HG03378 (cell line): ENCODE measurements around the gene CSGALNACT2.
"Not testable (repeated sequence)": the region's sequence is repeated elsewhere in the genome, so short reads cannot be mapped to it uniquely, and the experiment has no call there.

Experiments
- ATAC-seq: cut with Tn5 transposase; IDR thresholded peaks from one replicate; pipeline ENCODE4 v1.9.1; 2021; ENCODE audit warnings: mild to moderate bottlenecking, moderate library complexity; ENCODE audit not compliant: unreplicated experiment

Gene CSGALNACT2, protein sequence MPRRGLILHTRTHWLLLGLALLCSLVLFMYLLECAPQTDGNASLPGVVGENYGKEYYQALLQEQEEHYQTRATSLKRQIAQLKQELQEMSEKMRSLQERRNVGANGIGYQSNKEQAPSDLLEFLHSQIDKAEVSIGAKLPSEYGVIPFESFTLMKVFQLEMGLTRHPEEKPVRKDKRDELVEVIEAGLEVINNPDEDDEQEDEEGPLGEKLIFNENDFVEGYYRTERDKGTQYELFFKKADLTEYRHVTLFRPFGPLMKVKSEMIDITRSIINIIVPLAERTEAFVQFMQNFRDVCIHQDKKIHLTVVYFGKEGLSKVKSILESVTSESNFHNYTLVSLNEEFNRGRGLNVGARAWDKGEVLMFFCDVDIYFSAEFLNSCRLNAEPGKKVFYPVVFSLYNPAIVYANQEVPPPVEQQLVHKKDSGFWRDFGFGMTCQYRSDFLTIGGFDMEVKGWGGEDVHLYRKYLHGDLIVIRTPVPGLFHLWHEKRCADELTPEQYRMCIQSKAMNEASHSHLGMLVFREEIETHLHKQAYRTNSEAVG

DNA sequence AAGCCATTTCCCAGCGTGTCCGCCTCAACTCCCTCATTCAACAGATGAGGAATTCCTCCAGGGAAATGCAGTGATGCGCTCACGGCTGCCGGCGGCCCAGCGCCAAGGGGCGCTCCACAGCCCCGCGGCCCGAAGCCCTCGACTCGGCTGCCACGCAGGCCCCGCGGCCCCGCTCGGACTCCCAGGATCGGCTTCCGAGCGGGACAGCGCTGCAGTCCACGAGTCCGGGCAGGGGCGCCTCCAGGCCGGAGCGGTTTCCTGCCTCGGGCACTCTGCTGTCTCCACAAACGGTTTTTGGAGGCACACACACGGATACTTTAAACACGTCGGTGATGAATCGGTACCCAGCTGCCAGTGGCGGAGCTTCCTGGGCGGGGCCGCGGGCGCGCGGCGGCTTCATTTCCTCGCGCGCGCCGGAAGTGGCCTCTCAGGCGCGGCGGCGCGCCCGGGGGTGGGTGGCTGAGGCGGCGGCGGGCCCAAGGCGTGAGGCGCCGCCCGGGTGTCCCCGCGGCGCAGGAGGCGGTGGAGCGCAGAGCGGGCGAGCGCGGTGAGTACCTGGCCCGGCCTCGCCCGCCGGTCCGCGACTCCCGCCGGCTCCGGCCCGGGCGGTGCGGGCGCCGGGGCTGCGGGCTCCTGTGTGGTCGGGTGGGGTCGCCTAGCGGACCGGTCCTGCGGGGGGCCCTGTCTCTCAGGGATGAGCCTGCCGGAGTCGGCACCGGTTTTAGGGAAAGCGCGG, at the start of gene CSGALNACT2:
Gene CSGALNACT2 (plus strand): TSS at position 425 of the 736 bp plus-strand sequence. CDS start 16,705 bp downstream, outside the sequence.
- peak; percentile 45 for ATAC-seq

DNA sequence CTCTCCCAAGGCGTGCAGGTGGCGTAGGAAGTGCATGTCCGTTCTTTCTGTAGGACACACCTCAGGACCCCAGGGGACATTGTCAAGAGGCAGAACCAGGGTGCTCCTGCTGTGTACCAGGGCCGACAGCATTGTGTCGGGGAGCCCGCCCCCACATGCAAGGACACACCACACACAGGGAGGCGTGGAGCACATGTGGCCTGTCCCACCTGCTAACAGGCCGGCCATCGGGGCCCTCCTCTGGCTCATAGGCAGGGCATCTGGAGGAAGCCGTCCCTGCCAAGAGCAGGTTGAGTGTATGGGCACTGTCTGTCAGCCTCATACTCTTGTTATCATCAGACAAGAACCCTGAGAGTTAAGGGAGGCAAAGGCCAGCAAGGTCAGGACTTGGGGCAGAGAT, 48.7 kb upstream of the CSGALNACT2 start:
- no peak for ATAC-seq

DNA sequence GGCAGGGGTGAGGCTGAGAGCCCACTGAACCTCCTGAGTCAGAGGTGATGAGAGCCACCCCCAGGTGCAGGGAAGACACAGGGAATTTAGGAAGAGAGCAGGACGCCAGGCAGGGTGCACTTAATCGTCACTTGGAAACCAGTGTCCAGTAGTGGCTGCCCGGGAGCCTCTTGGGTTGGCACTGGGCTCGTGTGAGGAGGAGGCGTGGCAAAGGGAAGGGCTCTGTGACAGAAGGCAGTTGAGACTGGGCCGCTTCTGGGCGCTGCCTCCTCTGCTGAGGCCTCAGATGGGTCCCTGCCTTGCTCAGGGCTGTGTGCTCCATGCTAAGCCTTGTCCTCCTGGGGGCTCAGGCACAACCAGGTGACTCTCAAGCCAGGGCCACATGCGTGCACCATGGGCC, 48.1 kb upstream of the CSGALNACT2 start:
- ATAC-seq, result no peak

DNA sequence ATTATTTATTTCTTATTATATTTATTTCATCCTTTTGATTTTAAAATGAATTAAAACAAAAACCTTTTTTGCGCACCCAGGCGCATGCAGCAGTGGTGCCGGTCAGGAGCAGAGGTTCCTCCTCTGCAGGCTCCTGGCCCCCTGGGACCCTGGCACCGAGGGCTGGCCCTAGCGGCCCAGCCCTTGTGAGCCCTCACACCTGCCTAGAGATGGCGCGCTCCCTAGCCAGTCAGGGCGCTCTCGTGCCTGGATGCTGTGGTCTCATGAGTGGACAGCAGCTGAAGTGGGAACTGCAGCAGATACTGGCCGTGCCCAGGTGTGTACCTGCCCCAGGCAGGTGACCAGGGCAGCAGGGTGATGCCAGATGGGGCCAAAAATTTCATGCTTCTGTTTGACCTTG, 47.6 kb upstream of the CSGALNACT2 start:
- no peak for ATAC-seq

DNA sequence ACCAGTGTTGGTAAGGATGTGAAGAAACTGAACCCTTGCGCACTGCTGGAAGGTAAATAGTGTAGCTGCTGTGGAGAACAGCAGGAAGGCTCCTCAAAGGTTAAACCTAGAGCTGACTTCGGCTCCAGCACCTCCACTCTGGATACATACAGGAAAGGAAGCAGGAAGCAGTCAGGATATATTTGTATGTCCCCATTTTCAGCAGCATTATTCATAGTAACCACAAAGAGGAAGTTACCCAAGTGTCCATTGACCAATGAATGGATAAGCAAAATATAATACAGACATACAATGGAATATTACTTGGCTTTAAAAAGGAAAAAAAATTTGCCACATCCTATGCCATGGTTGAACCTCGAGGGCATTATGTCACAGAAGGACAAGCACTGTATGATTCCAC, 46.4 kb upstream of the CSGALNACT2 start:
- no peak for ATAC-seq

DNA sequence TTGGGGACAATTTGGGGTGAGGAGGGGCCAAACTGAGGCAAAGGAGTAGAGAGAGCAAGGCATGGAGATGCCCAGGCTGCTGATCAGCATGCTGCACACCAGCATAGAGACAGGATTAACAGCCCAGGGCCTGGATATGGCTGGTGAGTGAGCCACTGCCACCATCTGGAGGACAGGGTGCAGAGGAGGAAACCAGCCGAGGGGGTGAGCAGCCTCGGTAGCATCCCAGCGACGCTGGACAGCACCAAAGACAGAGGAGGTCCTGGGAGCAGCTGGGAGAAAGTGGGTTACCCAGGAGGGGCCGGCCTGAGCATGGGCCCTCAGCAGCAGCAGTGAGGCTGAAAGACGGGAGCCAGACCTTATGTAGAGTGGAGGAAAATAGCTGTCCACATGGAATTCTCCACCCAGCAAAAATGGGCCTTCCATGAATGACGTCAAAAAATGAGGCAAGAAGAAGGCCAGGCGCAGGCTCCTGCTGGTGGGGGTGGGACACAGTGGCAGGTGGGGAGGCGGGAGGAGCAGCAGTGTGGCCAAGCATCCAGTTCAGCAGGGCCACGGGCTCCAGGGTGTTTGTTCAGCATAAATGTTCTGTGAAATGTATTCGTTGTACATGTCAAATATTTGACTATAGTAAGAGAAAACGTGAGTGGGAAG, 44.7 kb upstream of the CSGALNACT2 start:
- no peak for ATAC-seq

DNA sequence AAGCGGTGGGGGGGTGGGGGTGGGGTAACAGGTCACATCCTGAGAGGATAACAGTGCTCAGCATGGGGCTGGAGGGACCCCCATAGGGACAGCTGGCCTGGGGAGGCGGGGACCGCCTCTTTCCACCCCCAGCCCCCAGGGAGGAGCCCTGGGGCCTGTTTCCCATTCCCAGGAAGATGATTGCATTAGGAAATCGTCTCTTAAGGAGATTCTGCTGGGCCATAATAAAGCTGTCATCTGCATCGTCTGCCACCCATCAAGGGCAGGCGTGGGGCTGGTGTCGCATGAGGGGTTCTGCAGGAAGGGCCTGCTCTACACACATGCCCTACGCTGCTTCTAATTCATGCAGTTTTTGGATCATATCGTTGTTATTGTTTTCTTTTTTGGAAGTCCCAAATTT, 44.2 kb upstream of the CSGALNACT2 start:
- no peak for ATAC-seq

DNA sequence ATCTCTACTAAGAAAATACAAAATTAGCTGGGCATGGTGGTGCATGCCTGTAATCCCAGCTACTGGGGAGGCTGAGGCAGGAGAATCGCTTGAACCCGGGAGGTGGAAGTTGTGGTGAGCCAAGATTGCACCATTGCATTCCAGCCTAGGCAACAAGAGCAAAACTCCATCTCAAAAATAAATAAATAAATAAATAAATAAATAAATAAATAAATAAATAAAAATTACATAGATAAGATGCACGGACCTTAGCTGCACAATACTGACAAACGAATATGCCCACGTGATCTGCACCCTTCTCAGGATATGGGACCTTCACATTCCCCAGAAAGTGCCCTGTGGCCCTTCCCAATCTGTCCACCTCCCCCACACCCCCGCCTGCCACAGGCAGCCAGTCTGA, 38.9 kb upstream of the CSGALNACT2 start:
- ATAC-seq, result not testable (repeated sequence)

DNA sequence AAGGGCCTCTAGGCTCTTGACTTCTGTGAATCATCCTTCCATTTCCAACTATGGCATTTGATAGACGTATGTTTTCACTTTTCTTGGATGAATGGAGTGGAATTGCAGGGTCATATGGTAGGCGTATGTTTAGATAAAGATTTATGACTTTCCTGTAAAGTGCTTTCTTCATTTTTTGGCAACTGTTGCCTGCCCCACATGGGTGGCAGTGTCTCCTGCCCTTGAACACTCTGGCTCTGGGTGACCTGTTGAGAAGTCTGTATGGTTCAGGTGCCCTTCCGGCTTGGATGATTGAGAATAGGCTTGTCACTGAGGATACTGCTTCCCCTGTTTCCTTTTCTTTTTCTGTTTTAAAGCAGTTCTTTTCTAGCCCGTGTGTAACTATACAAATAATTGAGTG, 38.3 kb upstream of the CSGALNACT2 start:
- ATAC-seq, result no peak

DNA sequence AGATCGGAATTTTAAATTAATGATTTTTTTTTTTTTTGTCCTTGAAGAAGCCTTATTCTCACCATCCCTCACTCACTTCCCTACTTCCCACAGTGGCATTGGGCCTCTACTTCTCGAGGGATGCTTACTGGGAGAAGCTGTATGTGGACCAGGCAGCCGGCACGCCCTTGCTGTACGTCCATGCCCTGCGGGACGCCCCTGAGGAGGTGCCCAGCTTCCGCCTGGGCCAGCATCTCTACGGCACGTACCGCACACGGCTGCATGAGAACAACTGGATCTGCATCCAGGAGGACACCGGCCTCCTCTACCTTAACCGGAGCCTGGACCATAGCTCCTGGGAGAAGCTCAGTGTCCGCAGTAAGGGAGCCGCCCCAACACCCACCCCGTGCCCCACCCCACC, 37.9 kb upstream of the CSGALNACT2 start:
- ATAC-seq, result no peak

DNA sequence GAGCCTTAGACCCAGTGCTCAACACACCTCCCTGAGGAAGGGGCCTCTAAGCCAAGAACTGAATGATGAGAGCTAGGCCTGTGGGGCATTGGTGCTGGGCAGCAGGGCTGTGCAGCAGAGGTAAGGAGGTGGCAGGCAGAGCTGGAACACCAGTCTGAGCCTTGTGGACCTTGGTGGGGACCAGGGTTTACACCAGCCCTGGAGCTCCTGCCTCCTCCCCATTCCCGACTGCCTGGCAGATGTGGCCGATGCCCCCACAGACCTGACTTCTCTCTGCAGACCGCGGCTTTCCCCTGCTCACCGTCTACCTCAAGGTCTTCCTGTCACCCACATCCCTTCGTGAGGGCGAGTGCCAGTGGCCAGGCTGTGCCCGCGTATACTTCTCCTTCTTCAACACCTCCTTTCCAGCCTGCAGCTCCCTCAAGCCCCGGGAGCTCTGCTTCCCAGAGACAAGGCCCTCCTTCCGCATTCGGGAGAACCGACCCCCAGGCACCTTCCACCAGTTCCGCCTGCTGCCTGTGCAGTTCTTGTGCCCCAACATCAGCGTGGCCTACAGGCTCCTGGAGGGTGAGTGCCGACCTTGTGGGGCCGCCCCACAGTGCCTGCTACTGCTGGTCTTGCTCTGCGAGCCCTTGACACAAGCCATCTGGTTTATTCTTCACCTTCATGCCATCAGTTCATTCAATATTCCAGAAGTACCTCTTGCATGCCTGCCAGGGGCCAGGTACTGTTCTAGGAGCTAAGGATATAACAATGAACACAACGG, 36.0 kb upstream of the CSGALNACT2 start:
- no peak for ATAC-seq

DNA sequence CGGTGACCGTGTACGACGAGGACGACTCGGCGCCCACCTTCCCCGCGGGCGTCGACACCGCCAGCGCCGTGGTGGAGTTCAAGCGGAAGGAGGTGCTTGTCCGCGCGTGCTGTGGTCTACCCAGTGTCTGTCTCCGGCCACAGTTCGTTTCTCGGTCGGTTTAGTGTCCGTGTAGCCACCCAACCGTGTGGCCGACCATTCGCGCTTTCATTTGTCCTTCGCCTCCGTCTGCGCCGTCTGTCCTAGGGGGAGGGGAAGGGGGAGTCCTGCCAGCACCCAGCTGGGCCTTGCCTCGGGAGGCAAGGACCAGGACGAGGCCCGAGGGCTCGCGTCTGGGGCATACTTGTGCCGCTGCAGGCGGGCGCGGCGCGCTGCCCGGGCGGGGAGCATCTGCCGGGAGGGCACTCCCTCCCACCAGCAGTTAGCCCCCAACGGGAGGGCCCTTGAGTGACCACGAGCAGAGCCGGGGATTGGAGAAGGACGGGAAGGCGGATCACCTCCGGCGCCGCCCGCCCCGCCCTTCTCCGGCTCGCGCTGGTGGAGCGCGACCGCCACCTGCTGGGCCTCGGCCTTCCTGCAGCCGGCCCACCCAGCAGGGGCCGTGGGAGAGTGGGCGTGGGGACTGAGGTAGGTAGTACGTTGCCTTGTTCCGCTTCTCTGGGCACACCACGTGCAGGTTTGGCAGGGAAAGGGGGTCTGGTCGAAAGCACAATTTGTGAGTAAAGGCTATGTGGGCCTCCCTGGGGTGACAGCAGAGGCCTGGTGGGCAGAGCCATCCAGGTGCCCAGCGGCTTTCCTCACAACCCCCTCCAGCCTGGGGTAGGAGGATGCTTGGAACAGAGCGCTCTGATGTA, 32.9 kb upstream of the CSGALNACT2 start:
- peak; percentile 65 for ATAC-seq

DNA sequence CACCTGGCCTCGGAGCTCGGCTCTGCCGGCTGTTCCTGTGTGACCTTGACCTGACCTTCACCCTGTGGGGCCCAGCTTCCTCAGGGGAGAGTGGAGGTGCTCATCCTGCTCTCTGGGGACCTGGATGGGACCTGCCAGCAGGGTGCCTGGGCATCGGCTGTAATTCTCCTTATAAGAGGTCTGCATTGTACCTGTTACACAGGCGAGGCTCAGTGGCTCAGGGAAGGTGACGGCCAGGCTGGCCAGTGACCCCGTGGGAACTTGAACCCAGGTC, 32.4 kb upstream of the CSGALNACT2 start:
- ATAC-seq, result no peak

DNA sequence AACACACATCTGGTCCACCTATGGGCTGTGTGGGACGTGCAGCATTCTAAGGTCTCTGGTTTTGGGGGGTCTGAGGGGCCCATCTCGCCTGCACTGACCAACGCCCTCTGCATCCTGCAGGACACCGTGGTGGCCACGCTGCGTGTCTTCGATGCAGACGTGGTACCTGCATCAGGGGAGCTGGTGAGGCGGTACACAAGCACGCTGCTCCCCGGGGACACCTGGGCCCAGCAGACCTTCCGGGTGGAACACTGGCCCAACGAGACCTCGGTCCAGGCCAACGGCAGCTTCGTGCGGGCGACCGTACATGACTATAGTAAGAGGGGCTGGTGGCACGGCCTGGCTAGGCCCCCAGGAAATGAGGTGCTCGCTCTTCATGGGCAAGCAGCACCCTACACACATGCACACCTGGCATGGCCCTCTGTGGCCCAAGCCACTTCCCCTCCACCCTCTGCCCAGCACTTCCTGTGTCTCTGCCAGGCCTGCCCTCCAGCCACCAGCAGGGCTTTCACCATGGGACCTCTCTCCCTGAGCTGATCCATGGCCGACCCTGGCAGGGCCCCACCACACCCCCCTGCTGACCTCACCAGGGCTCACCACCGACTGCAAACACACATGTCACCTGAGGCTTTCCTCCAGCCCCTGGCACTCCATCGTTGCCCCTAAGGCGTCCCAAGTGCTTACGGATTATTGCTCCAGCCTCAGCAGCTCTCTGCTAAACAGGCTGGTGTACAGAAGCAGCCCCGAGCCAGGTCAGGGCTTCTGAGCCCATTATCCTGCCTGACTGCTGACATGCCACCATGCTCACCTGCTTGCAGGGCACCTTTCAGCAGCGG, 31.8 kb upstream of the CSGALNACT2 start:
- ATAC-seq, result no peak

DNA sequence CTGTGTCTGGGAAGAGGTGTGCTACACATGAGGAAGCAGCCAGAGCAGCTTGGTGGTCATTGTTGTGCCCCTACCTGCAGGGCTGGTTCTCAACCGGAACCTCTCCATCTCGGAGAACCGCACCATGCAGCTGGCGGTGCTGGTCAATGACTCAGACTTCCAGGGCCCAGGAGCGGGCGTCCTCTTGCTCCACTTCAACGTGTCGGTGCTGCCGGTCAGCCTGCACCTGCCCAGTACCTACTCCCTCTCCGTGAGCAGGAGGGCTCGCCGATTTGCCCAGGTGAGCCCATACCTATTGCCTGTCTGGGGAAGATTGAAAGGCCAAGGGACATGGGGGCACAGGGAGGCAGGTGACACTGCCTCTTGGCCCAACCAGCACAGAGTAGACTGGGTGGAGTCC, 29.3 kb upstream of the CSGALNACT2 start:
- ATAC-seq, result no peak

DNA sequence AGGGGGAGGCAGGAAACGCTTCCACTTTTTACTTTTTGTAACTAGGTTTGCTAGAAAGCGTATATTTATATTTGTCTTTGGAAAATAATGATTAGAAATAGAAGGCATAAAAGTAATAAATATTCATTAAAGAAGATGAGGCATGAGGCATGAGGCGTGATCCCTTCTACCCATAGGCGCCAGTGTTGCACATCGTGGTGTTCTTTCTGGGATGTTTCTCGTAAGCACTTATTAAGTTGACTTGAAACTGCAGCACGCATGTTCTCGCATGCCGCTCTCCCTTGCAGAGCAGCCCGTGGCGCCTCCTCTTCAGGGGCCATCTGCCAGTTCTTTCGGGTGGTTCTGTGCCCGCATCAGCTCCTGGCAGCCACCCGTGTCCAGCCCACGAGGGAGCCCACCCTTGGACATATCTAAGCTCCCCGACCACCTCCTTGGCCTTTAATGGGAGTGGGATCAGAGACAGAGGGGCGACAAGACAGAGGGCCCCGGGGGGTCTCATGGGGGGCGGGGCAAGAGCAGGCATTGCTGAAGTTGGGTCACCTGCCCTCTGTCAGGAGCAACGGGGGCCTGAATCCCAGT, 28.5 kb upstream of the CSGALNACT2 start:
- ATAC-seq, result no peak

DNA sequence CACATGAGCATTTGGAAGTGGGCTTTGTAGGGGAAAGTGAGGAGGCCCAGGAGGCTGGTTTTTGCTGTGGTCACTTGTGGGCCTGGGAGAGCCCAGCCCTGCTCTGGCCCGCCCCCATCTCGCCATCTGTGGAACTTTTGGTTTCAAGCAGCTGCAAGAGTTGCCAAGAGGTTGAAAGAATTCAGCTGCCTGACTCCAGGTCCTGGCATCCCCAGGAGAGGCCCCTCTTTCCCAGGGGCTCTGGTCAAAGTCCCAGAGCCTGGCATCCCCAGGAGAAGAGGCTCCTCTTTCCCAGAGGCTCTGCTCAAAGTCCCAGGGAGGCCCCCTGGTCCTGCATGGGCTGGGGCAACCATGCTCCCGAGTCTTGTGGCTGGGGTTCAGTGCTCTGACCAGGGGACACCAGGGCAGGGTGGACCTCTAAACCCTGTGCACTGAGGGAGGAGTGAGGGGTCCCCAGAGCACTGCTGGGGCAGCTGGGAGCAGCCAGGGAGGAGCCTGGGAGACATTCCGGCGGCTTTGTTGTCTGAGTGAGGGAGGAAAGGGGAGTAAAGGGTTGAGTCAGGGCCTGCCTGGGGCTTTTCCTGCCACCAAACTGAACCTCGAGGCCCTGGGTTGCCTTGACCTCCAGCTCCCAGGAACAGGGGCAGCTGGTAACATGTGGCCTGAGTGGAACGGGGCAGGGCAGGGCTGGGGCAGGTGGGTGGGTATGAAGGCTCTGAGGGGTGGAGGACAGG, 27.7 kb upstream of the CSGALNACT2 start:
- ATAC-seq, result peak; percentile 57

DNA sequence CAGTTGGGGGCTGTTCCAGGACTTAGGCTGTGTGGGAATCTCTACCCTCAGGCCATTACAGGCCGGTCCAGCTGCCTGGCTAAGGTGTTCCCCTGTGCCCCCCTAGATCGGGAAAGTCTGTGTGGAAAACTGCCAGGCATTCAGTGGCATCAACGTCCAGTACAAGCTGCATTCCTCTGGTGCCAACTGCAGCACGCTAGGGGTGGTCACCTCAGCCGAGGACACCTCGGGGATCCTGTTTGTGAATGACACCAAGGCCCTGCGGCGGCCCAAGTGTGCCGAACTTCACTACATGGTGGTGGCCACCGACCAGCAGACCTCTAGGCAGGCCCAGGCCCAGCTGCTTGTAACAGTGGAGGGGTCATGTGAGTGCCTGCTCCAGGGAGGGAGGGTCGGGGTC, 27.1 kb upstream of the CSGALNACT2 start:
- no peak for ATAC-seq
